Endometrial microvascular endothelial cells (primary cell): ENCODE measurements around the gene SIAE. TPM values are rescaled to one million over a fixed set of nuclear protein-coding genes. Genes with fewer than 3 reads are reported as not detected.

Experiments
- in situ Hi-C: cut with HindIII; loops from 2 replicates; pipeline ENCODE4 v1.10.0; 2017; ENCODE audit warnings: low sequenced_read_pairs, low pct_unique_long_range_greater_than_20kb; ENCODE audit errors: inconsistent ontology term
- total RNA-seq: library from RNA; depleted of rRNA; stranded (reverse); fragments of >200 nt; gene quantifications from one replicate; pipeline ENCODE4 v1.2.3, GENCODE V29; 2015; ENCODE audit errors: inconsistent ontology term

The SIAE gene
- total RNA-seq, 1 donor from 2014 or later: 19.3 TPM

GRCh38 chr11:124670732-124671131, 2.8 kb downstream of the SIAE start:
- in situ Hi-C loops: no loop called here

DNA sequence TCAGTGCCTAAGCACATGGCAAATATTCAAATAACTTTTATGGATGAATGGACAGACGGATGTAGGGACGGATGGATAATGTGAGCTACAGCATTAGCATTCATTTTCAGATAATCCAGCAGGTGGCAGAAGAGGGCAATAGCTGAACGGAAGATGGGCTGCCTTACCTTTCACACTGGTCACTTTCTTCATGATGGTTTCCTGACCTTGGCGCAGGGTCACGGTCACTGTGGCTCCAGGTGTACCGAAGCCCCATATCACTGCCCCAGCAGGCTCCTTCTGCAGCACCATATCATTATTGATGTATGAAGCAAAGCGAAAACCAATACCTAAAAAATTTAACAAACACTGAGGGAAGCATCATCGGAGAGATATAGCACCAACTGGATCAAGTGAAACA, 4.3 kb downstream of the SIAE start:
- in situ Hi-C loops: no loop called here

- in situ Hi-C loops: no loop called here
Measured at GRCh38 chr11:124667601-124668000, 5.9 kb downstream of the SIAE start.

DNA sequence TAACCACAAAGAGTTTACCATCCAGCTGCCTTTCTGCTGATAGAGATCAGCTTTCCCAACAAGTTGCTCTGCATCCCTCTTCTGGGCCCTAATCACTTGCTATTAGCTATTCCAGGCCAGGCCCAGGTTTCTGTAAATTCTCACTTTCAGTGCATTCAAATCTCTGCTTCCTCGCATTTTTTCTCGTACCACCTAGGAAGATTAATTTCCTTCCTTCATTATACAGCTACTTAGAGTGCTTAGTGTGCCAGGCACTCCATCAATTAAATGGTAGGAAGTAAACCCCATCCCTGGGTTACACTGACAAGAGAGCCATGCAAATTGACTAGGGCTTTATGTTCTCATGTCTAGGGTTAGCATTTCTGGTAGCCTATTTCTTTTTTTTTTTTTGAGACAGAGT, 9.7 kb downstream of the SIAE start:
- in situ Hi-C loops: no loop called here

DNA sequence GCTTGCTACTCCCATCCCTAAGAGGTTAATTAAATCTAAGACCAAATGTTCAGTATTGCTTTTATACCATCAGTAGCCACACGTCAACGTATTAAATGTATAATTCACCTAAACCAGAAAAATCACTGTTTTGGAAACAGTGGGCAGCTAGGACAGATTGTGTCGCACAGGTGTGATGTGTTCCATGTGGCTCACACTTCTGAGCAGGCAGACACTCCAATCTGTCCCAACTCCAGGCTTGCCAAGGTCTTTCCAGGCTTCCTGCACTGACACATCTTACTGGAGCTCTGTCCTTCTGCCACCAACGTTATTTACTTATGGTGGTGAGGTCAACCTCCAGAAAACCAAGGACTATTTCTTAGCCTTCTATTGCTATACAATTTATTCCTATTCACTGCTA, 11.4 kb downstream of the SIAE start:
- in situ Hi-C loops: no loop called here

- in situ Hi-C loops: no loop called here
Measured at GRCh38 chr11:124661553-124661952, 12.0 kb downstream of the SIAE start.

DNA sequence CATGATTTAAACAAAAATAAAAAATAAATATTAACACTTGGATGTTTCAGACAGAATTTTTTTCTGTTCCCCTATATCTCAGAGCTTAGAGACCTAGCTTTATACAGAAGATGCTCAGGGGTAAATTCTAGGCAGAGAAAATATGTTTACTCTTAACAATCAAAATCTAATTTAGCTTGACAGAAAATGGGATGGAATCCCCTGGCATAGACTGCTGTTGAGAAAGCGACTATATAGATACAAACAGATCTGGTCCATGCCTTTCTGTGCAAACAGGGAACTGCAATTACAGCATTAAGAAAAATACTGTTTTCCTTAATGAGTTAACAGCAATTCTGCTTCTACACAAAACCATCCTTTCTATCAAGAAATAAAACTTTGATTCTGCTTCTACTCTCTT, 14.6 kb downstream of the SIAE start:
- in situ Hi-C loops: no loop called here

DNA sequence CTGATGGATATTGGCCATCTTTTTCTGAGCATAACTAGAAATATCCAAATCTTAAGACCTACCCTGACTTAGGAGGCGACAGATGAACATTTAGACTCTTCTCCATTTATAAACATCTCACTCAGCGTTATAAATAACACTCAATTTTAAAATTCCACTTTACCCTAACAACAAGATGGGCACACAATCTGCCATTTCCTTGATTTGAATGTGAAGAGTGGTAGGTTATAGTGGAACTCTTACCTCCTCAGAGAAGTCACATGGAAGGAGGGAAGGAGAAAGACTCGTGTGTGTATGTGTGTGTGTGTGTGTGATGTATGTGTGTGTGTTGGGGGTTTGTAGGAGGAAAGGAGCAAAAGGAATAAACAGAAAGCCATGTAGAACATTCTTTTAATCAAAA, 15.0 kb downstream of the SIAE start:
- in situ Hi-C loops: no loop called here

GRCh38 chr11:124657904-124658303, 15.6 kb downstream of the SIAE start:
- in situ Hi-C loops: no loop called here

DNA sequence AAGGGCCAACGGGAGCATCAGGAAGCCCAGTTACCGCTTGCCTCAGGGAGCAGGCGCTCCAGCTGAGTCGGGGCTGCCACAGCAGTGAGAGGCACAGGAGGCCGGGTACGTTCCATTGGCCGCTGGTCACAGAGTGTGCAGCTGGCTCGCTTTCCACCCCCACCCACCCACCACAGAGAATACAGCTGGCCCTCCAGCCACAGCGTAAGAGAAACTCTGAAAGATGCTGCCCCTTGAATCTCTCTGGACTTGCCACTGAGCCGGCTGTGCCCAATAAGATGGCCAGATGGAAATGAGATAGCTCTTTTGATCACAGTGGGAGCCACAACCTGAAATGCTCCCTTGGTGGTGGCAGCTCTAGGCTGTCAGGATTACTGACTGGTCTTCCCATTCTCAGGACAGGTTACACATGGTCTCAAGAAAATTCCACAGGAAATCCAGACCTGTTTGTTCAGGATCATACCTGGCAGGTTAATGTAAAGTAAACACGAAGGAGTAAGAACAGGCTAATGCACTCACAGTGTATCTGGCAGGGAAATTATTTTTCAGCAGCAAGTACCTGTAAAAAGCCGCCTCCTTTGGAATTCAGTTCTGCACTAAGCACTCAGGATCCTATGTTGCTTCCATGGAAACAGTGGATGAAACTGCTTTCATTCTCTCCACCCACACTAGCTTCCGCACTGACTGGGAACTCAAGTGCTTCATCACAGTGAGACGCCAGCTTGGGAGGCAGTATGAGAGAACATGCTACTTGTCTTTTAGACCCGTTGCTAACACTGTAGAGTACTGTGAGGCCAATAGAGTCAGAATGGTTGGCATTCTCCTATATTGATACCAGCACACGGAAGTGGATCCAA, 16.5 kb downstream of the SIAE start:
- in situ Hi-C loops: no loop called here

- in situ Hi-C loops: no loop called here
Measured at GRCh38 chr11:124648610-124649009, 24.9 kb downstream of the SIAE start.

- in situ Hi-C loops: no loop called here
Measured at GRCh38 chr11:124646148-124646547, 27.4 kb downstream of the SIAE start.

- in situ Hi-C loops: no loop called here
Measured at GRCh38 chr11:124644426-124645280, 28.9 kb downstream of the SIAE start.

DNA sequence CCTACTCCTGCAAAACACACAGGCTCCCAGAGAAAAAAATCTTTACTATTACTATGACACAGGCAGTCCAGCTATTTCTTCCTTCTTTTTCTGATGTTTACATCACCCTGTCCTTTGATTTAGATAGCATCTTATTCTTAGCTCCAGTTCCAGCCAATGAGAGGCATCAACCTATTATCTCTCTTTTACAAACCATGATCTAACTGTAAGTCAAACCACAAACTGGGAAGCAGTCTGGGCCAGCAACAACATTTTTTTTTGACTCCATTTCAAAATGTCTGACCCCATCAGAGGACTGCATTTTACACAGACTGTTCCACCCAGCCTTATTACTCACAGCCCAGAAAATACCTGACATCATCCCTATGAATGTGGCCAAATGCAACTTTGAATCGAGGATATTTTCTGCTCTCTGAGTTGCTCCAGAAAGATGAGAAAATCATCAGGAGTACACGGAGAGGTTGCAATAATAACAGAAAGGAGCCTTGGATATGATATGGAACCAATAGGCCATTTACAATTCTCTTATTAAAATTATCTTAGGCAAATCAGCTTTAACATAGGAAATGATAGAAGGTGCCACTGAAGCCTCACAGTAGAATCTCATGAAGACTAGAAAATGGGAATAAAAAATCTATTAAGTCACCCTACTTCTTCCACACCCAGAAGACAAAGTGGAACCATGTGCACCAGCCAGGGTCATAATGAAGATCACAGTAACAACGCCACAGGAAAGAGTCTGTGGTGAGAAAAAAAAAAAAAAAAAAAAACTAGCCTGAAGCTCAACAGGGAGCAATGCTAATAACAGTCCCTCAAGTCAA, 29.7 kb downstream of the SIAE start:
- in situ Hi-C loops: no loop called here

DNA sequence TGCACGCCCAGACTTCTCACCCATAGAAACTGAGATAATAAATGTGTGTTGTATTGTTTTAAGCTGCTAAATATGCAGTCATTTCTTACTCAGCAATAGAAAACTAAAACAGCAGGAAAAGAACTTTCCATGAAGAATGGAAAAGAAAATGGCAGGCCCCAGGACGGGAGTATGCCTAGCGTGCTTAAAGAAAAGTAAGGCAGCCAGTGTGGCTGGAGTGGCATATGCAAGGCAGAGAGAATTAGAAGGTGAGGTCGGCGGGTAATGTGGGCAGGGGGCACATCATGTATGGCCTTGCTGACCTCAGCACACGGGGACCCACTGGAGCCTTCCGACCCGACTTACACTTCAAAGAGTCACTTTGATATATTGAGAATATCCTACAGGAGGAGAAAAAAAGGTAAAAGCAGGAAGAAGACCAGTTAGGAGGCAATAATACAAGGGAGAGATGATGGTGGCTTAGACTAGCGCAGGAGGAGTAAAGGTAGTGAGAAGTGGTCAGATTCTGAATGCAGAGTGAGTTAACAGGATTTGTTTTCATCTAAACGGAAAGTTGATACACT, 30.4 kb downstream of the SIAE start:
- in situ Hi-C loops: no loop called here

GRCh38 chr11:124642628-124643027, 30.9 kb downstream of the SIAE start:
- in situ Hi-C loops: no loop called here

GRCh38 chr11:124640666-124641065, 32.9 kb downstream of the SIAE start:
- in situ Hi-C loops: no loop called here

- in situ Hi-C loops: no loop called here
Measured at GRCh38 chr11:124639186-124639585, 34.4 kb downstream of the SIAE start.

DNA sequence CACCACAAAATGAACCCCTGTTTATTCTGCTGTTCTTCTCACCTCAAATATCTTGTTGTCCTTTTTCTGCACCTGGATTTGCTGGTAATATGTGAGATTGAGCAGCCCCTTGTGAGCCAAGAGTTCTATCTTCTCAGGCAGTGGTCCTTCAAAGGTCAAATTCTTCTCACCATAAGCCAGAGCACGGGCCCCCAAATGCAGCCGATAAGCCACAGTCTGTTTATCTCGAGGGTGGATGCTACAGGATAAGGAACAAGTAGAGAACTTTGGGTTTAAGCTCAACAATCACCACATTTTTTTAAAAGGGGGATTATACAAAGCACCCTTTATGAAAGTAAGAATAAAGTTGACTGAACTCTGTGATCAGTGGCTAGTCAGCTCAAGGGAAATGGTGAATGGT, 35.0 kb downstream of the SIAE start:
- in situ Hi-C loops: no loop called here
